Ishikawa (cell line): Measurements from ENCODE around the gene GRIK1.

ENCODE experiments used
- CEBPB ChIP-seq: IDR thresholded peaks from 2 replicates; pipeline ENCODE4 v1.6.1; 2012
- CREB1 ChIP-seq: IDR thresholded peaks from 2 replicates; pipeline ENCODE4 v1.6.1; 2012; ENCODE audit warnings: low read depth
- EGR1 ChIP-seq: IDR thresholded peaks from 2 replicates; pipeline ENCODE4 v1.6.1; 2012
- EP300 ChIP-seq: IDR thresholded peaks from 2 replicates; pipeline ENCODE4 v1.6.1; 2012; ENCODE audit warnings: borderline replicate concordance
- FOXM1 ChIP-seq: IDR thresholded peaks from 2 replicates; pipeline ENCODE4 v1.6.1; 2012; ENCODE audit warnings: low read depth, borderline replicate concordance
- MAX ChIP-seq: IDR thresholded peaks from 2 replicates; pipeline ENCODE4 v1.6.1; 2012
- NFIC ChIP-seq: IDR thresholded peaks from 2 replicates; pipeline ENCODE4 v1.6.1; 2012
- RAD21 ChIP-seq: IDR thresholded peaks from 2 replicates; pipeline ENCODE4 v1.6.1; 2012; ENCODE audit warnings: low read depth
- REST ChIP-seq: IDR thresholded peaks from 2 replicates; pipeline ENCODE4 v1.6.1; 2012; ENCODE audit warnings: low read depth, mild to moderate bottlenecking
- TAF1 ChIP-seq: IDR thresholded peaks from 2 replicates; pipeline ENCODE4 v1.6.1; 2012; ENCODE audit warnings: low read depth, mild to moderate bottlenecking
- TCF12 ChIP-seq: IDR thresholded peaks from 2 replicates; pipeline ENCODE4 v1.6.1; 2012; ENCODE audit warnings: low read depth
- TEAD4 ChIP-seq: IDR thresholded peaks from 2 replicates; pipeline ENCODE4 v1.6.1; 2012
- USF1 ChIP-seq: IDR thresholded peaks from 2 replicates; pipeline ENCODE4 v1.6.1; 2012
- YY1 ChIP-seq: IDR thresholded peaks from 2 replicates; pipeline ENCODE4 v1.6.1; 2012; ENCODE audit warnings: low read depth
- ZBTB7A ChIP-seq: IDR thresholded peaks from 2 replicates; pipeline ENCODE4 v1.6.1; 2012; ENCODE audit warnings: low read depth

Gene GRIK1

GRCh38 chr21:29557931-29558725 is 381.7 kb downstream of the GRIK1 start:
- TF ChIP-seq REST (no peak), TCF12 (no peak), EGR1 (no peak), MAX (no peak), TAF1 (no peak), CREB1 (no peak), NFIC (no peak), RAD21 (no peak), YY1 (no peak), CEBPB (no peak), FOXM1 (no peak), TEAD4 (no peak), EP300 (no peak), USF1 (no peak), ZBTB7A (no peak)

GRCh38 chr21:29557200-29557599 is 382.6 kb downstream of the GRIK1 start:
- no peak for TF ChIP-seq ZBTB7A
- TF ChIP-seq TAF1: no peak
- no peak for TF ChIP-seq RAD21
- no peak for TF ChIP-seq MAX
- no peak for TF ChIP-seq TCF12
- TF ChIP-seq NFIC: no peak
- TF ChIP-seq EP300: no peak
- no peak for TF ChIP-seq TEAD4
- TF ChIP-seq CREB1: no peak
- TF ChIP-seq CEBPB: no peak
- TF ChIP-seq YY1: no peak
- TF ChIP-seq USF1: no peak
- no peak for TF ChIP-seq REST
- no peak for TF ChIP-seq FOXM1
- no peak for TF ChIP-seq EGR1

- TF ChIP-seq TEAD4: no peak
- no peak for TF ChIP-seq REST
- no peak for TF ChIP-seq RAD21
- TF ChIP-seq EGR1: no peak
- TF ChIP-seq YY1: no peak
- no peak for TF ChIP-seq NFIC
- TF ChIP-seq ZBTB7A: no peak
- no peak for TF ChIP-seq MAX
- TF ChIP-seq FOXM1: no peak
- TF ChIP-seq TAF1: no peak
- TF ChIP-seq TCF12: no peak
- TF ChIP-seq USF1: no peak
Observed at GRCh38 chr21:29555601-29556000, 384.2 kb downstream of the GRIK1 start.
